CD14-positive monocyte (primary cell): ENCODE results near the gene CCDC93. TPM values are rescaled to one million over a fixed set of nuclear protein-coding genes. Genes with fewer than 3 reads are reported as not detected.

Experiments
- DNase-seq, 3 donors: peaks; one replicate each; pipeline ENCODE4 v3.0.0-alpha.2; 2011 to 2022
- H2AFZ ChIP-seq: 2 replicates; pipeline ENCODE4 v1.6.0; 2012; ENCODE audit warnings: mild to moderate bottlenecking, low read depth, low read length, inconsistent platforms; ENCODE audit not compliant: insufficient read depth, poor library complexity, severe bottlenecking
- H3K27ac ChIP-seq, 2 donors: 1 replicate in 1 of 2; 2 replicates in 1 of 2; pipeline ENCODE4 v1.5.1; 2012 to 2013; ENCODE audit warnings: low read length in 2 of 2, control low read depth in 1 of 2, inconsistent platforms in 1 of 2, low read depth in 1 of 2, mild to moderate bottlenecking in 1 of 2
- H3K27me3 ChIP-seq, 2 donors: one replicate each; pipeline versions ENCODE4 v1.6.0 to v1.6.1; 2011 to 2013; ENCODE audit warnings: low read length in 2 of 2; ENCODE audit not compliant: control insufficient read depth in 2 of 2, insufficient read depth in 2 of 2
- H3K36me3 ChIP-seq, 2 donors: replicated peaks in 1 of 2; 1 replicate in 1 of 2; 2 replicates in 1 of 2; pipeline versions ENCODE4 v1.5.1 to v1.6.1; 2012 to 2013; ENCODE audit warnings: low read length in 2 of 2, control low read depth in 1 of 2, inconsistent platforms in 1 of 2, mild to moderate bottlenecking in 1 of 2; ENCODE audit not compliant: insufficient read depth in 2 of 2, control insufficient read depth in 1 of 2
- H3K4me1 ChIP-seq, 2 donors: 1 replicate in 1 of 2; 2 replicates in 1 of 2; pipeline versions ENCODE4 v1.5.1 to v1.6.1; 2012 to 2013; ENCODE audit warnings: low read length in 2 of 2, control low read depth in 1 of 2, inconsistent platforms in 1 of 2, mild to moderate bottlenecking in 1 of 2, moderate library complexity in 1 of 2; ENCODE audit not compliant: insufficient read depth in 2 of 2, control insufficient read depth in 1 of 2
- H3K4me2 ChIP-seq: replicated peaks from 2 replicates; pipeline ENCODE3; 2012; ENCODE audit warnings: low read length, moderate library complexity, mild to moderate bottlenecking; ENCODE audit not compliant: poor library complexity, severe bottlenecking; ENCODE audit errors: extremely low read depth
- H3K4me3 ChIP-seq, 3 experiments: fragments of 200-600 bp in 1 of 3; sonication (generic) in 1 of 3; replicated peaks in 1 of 3; 1 replicate in 2 of 3; 2 replicates in 1 of 3; pipeline ENCODE4 v1.5.1; 2011 to 2013; ENCODE audit warnings: low read length in 3 of 3, mild to moderate bottlenecking in 3 of 3, control low read depth in 2 of 3, low read depth in 2 of 3, inconsistent platforms in 1 of 3, moderate library complexity in 1 of 3
- H3K79me2 ChIP-seq: 2 replicates; pipeline ENCODE4 v1.6.0; 2012; ENCODE audit warnings: mild to moderate bottlenecking, control low read depth, inconsistent platforms, low read length, moderate library complexity; ENCODE audit not compliant: insufficient read depth
- H3K9ac ChIP-seq: 2 replicates; pipeline ENCODE4 v1.6.0; 2017; ENCODE audit warnings: low read length, mild to moderate bottlenecking; ENCODE audit not compliant: insufficient read depth, poor library complexity, severe bottlenecking
- H3K9me3 ChIP-seq, 2 donors: replicated peaks in 1 of 2; 1 replicate in 1 of 2; 2 replicates in 1 of 2; pipeline versions ENCODE4 v1.5.1 to v1.6.1; 2012 to 2013; ENCODE audit warnings: low read length in 2 of 2, control low read depth in 1 of 2; ENCODE audit not compliant: control insufficient read depth in 1 of 2, insufficient read depth in 1 of 2
- H4K20me1 ChIP-seq: 2 replicates; pipeline ENCODE4 v1.6.0; 2012; ENCODE audit warnings: mild to moderate bottlenecking, low read length, control low read depth, moderate library complexity; ENCODE audit not compliant: insufficient read depth
- H3K27ac Mint-ChIP-seq, 7 donors: one replicate each; pipeline ENCODE4 v1.8.0; 2020; ENCODE audit warnings: mild to moderate bottlenecking in 7 of 7, mixed read lengths in 7 of 7, moderate library complexity in 6 of 7, inconsistent platforms in 2 of 7
- H3K27me3 Mint-ChIP-seq, 3 donors: one replicate each; pipeline ENCODE4 v1.8.0; 2021 to 2022; ENCODE audit warnings: low read depth in 3 of 3, mild to moderate bottlenecking in 3 of 3, mixed read lengths in 3 of 3, moderate library complexity in 3 of 3, inconsistent platforms in 1 of 3
- H3K36me3 Mint-ChIP-seq, 2 donors: one replicate each; pipeline ENCODE4 v1.8.0; 2020; ENCODE audit warnings: mixed read lengths in 2 of 2, inconsistent platforms in 1 of 2, mild to moderate bottlenecking in 1 of 2
- H3K4me1 Mint-ChIP-seq: one replicate; pipeline ENCODE4 v1.8.0; 2020; ENCODE audit warnings: mild to moderate bottlenecking, mixed read lengths
- H3K4me3 Mint-ChIP-seq, 2 donors: one replicate each; pipeline ENCODE4 v1.8.0; 2020; ENCODE audit warnings: mild to moderate bottlenecking in 2 of 2, mixed read lengths in 2 of 2, moderate library complexity in 1 of 2
- H3K9me3 Mint-ChIP-seq, 7 donors: one replicate each; pipeline ENCODE4 v1.8.0; 2020 to 2022; ENCODE audit warnings: mixed read lengths in 7 of 7, mild to moderate bottlenecking in 6 of 7, moderate library complexity in 6 of 7, inconsistent platforms in 2 of 7
- CTCF ChIP-seq: fragments of 200-600 bp; IDR thresholded peaks from one replicate; pipeline ENCODE4 v1.8.0; 2022; ENCODE audit warnings: antibody characterized with exemption, mild to moderate bottlenecking
- WGBS: methylation state at CpG from one replicate; pipeline ENCODE4 v1.1.5; 2013; ENCODE audit warnings: missing lambda C conversion rate; ENCODE audit not compliant: insufficient coverage; 5-methylcytosine and 5-hydroxymethylcytosine counted together
- intact Hi-C, 2 donors: fragments of 100-400 bp; cut with micrococcal nuclease; formaldehyde crosslinking; loops; one replicate each; pipeline versions ENCODE4 v1.15.0 to v1.15.1; 2023
- polyA plus RNA-seq, 3 donors: library from polyadenylated mRNA; depleted of rRNA in 1 of 3; unstranded in 2 of 3; stranded (reverse) in 1 of 3; fragments of 300-500 nt in 2 of 3; fragments of >200 nt in 1 of 3; fragmentation: Illumina TruSeq in 2 of 3; gene quantifications; 1 replicate in 2 of 3; 2 replicates in 1 of 3; pipeline ENCODE4 v1.2.3, GENCODE V29; 2012 to 2021

The CCDC93 gene
- polyA plus RNA-seq, 3 donors = 2.5 to 20.7 (median 5.8) TPM

GRCh38 chr2:117968722-117969121 lies 45.1 kb downstream of the CCDC93 start:
- intact Hi-C loops = no loop called here
- no peak overlapping the region for H2AFZ ChIP-seq
- peaks cover 91 to 100% of the 10 kb centered on the region in 2 donors for H3K36me3 ChIP-seq
- H3K27ac ChIP-seq = no peak overlapping the region
- Mint-ChIP-seq H3K4me3 (no peak overlapping the region), H3K4me1 (peaks cover 3% of the 10 kb centered on the region), H3K27me3 (no peaks in the 10 kb centered on the region), H3K27ac (no peak overlapping the region), H3K9me3 (no peaks in the 10 kb centered on the region), H3K36me3 (peaks cover 79 to 95% of the 10 kb centered on the region in 2 donors)
- H3K9me3 ChIP-seq = no peaks in the 10 kb centered on the region
- no peak for DNase-seq
- no peak overlapping the region for H3K4me3 ChIP-seq
- H3K4me2 ChIP-seq = no peak overlapping the region
- no peaks in the 10 kb centered on the region for H3K4me1 ChIP-seq
- TF ChIP-seq CTCF = no peak
- no peaks in the 10 kb centered on the region for H3K27me3 ChIP-seq
- no peak overlapping the region for H3K9ac ChIP-seq
- WGBS = no CpG with 5 or more reads among the region's 2 CpGs
- no peaks in the 10 kb centered on the region for H3K79me2 ChIP-seq
- peaks cover 21% of the 10 kb centered on the region for H4K20me1 ChIP-seq

- Histone ChIP-seq H3K4me1 (no peaks in the 10 kb centered on the region), H3K79me2 (no peaks in the 10 kb centered on the region), H3K4me2 (no peak overlapping the region), H3K4me3 (no peak overlapping the region), H3K27ac (no peak overlapping the region), H4K20me1 (peaks cover 24% of the 10 kb centered on the region), H3K27me3 (no peaks in the 10 kb centered on the region), H3K9me3 (no peaks in the 10 kb centered on the region), H3K36me3 (peaks cover 88 to 100% of the 10 kb centered on the region in 2 donors), H3K9ac (no peak overlapping the region), H2AFZ (no peak overlapping the region)
- Mint-ChIP-seq H3K9me3 (no peaks in the 10 kb centered on the region), H3K4me1 (peaks cover 3% of the 10 kb centered on the region), H3K27me3 (no peaks in the 10 kb centered on the region), H3K4me3 (no peak overlapping the region), H3K36me3 (peaks cover 79 to 95% of the 10 kb centered on the region in 2 donors), H3K27ac (no peak overlapping the region)
- no peak for TF ChIP-seq CTCF
- no peak for DNase-seq
- no CpG with 5 or more reads among the region's 4 CpGs for WGBS
- intact Hi-C loops = no loop called here
Measured at GRCh38 chr2:117967977-117968718, 45.7 kb downstream of the CCDC93 start.
